ENCODE results near the gene MAN2B1. TPM values are rescaled to one million over a fixed set of nuclear protein-coding genes. Genes with fewer than 3 reads are reported as not detected.
"Not testable (repeated sequence)": the region's sequence is repeated elsewhere in the genome, so short reads cannot be mapped to it uniquely, and the experiment has no call there.

Gene MAN2B1
- total RNA-seq, 1 donor from 2014 or later = 105 TPM

DNA sequence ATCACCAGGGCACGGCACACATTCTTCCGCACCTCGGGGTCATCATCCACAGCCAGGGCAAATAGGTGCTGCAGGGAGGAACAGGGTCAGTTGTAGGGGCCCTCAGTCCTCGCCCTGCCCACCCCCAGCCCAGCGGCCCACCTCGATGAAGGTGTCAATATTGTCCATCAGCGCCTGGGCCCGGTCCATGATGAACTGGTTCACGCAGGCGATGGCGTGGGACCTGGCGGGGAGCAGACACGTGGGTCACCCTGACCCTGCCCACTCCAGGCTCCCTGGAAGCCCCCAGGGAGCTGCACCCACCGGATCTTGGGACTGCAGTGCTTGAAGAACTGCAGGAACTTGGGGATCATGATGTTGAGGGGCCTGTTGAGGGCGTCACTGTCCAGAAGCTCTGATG lies 48.6 kb upstream of the MAN2B1 start:
- H3K27ac Mint-ChIP-seq (ENCODE audit: unreplicated experiment) = no peak overlapping the region
- H3K9me3 ChIP-seq (ENCODE audit: insufficient read depth, low read depth, low read length) = no peaks in the 10 kb centered on the region
- H3K27me3 ChIP-seq (ENCODE audit: insufficient read depth, low read length) = no peaks in the 10 kb centered on the region
- H3K9ac ChIP-seq (ENCODE audit: low read length) = no peak overlapping the region
- H3K79me2 ChIP-seq (ENCODE audit: insufficient read depth, low read length) = peaks cover 69% of the 10 kb centered on the region
- no peak overlapping the region for H3K4me3 ChIP-seq (ENCODE audit: insufficient read depth, low read depth, low read length)
- peaks cover 34% of the 10 kb centered on the region for H3K36me3 ChIP-seq (ENCODE audit: insufficient read depth, low read length)
- no peak overlapping the region for H2AFZ ChIP-seq (ENCODE audit: low read depth, low read length)
- no peak for FAIRE-seq
- H3K27ac ChIP-seq (ENCODE audit: low read depth, low read length) = no peak overlapping the region
- no peaks in the 10 kb centered on the region for H3K27me3 Mint-ChIP-seq (ENCODE audit: low read depth, unreplicated experiment)
- DNase-seq (ENCODE audit: low read depth) = no peak
- peaks cover 2% of the 10 kb centered on the region for H3K4me1 Mint-ChIP-seq (ENCODE audit: low read depth, unreplicated experiment)
- TF ChIP-seq, protein P1, sequence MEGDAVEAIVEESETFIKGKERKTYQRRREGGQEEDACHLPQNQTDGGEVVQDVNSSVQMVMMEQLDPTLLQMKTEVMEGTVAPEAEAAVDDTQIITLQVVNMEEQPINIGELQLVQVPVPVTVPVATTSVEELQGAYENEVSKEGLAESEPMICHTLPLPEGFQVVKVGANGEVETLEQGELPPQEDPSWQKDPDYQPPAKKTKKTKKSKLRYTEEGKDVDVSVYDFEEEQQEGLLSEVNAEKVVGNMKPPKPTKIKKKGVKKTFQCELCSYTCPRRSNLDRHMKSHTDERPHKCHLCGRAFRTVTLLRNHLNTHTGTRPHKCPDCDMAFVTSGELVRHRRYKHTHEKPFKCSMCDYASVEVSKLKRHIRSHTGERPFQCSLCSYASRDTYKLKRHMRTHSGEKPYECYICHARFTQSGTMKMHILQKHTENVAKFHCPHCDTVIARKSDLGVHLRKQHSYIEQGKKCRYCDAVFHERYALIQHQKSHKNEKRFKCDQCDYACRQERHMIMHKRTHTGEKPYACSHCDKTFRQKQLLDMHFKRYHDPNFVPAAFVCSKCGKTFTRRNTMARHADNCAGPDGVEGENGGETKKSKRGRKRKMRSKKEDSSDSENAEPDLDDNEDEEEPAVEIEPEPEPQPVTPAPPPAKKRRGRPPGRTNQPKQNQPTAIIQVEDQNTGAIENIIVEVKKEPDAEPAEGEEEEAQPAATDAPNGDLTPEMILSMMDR (IDR thresholded peaks at IDR 0.05; ENCODE audit: insufficient read depth, low read depth, low read length) = no peak
- no peak for TF ChIP-seq EZH2 (IDR thresholded peaks at IDR 0.05; ENCODE audit: insufficient read depth, low read length)
- H3K4me3 Mint-ChIP-seq (ENCODE audit: unreplicated experiment) = no peak overlapping the region
- no peaks in the 10 kb centered on the region for H3K9me3 Mint-ChIP-seq (ENCODE audit: unreplicated experiment)
- H4K20me1 ChIP-seq (ENCODE audit: insufficient read depth, low read length) = peaks cover 68% of the 10 kb centered on the region
- no peak overlapping the region for H3K4me2 ChIP-seq (ENCODE audit: low read length)
- H3K36me3 Mint-ChIP-seq (ENCODE audit: low read depth, unreplicated experiment) = peaks cover 18% of the 10 kb centered on the region
- peaks cover 7% of the 10 kb centered on the region for H3K4me1 ChIP-seq (ENCODE audit: insufficient read depth, low read length)

DNA sequence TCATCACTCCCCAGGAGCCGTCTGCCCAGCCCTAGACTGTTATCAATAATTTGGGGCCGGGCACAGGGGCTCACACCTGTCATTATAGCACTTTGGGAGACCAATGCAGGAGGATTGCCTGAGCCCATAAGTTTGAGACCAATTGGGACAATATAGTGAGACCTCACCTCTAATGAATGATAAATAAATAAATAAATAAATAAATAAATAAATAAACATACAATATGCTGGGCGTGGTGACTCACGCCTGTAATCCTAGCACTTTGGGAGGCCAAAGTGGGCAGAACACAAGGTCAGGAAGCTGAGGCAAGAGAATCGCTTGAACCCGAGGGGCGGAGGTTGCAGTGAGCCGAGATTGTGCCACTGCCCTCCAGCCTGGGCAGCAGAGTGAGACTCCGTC lies 46.8 kb upstream of the MAN2B1 start:
- H3K4me2 ChIP-seq (ENCODE audit: low read length); H3K27ac ChIP-seq (ENCODE audit: low read depth, low read length); H3K27ac Mint-ChIP-seq (ENCODE audit: unreplicated experiment); H3K9me3 ChIP-seq (ENCODE audit: insufficient read depth, low read depth, low read length); H3K27me3 Mint-ChIP-seq (ENCODE audit: low read depth, unreplicated experiment); H3K4me3 Mint-ChIP-seq (ENCODE audit: unreplicated experiment); FAIRE-seq; H3K9ac ChIP-seq (ENCODE audit: low read length); H3K36me3 Mint-ChIP-seq (ENCODE audit: low read depth, unreplicated experiment); H3K4me1 ChIP-seq (ENCODE audit: insufficient read depth, low read length); H3K4me1 Mint-ChIP-seq (ENCODE audit: low read depth, unreplicated experiment); H3K9me3 Mint-ChIP-seq (ENCODE audit: unreplicated experiment); H3K27me3 ChIP-seq (ENCODE audit: insufficient read depth, low read length); H3K4me3 ChIP-seq (ENCODE audit: insufficient read depth, low read depth, low read length); DNase-seq (ENCODE audit: low read depth); H2AFZ ChIP-seq (ENCODE audit: low read depth, low read length): not testable (repeated sequence)
- H3K79me2 ChIP-seq (ENCODE audit: insufficient read depth, low read length) = peaks cover 54% of the 10 kb centered on the region
- peaks cover 37% of the 10 kb centered on the region for H3K36me3 ChIP-seq (ENCODE audit: insufficient read depth, low read length)
- peaks cover 57% of the 10 kb centered on the region for H4K20me1 ChIP-seq (ENCODE audit: insufficient read depth, low read length)

DNA sequence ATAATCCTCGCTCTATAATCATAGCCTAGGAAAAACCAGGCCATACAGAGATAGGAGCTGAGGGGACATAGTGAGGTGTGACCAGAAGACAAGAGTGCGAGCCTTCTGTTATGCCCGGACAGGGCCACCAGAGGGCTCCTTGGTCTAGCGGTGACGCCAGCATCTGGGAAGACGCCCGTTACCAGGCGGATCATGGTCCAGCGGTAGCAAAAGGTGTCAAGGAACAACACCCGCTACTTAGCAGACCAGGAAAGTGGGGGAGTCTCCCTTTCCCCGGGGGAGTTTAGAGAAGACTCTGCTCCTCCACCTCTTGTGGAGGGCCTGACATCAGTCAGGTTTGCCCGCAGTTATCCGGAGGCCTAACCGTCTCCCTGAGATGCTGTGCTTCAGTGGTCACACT lies 45.5 kb upstream of the MAN2B1 start:
- H3K36me3 Mint-ChIP-seq (ENCODE audit: low read depth, unreplicated experiment); H3K27ac ChIP-seq (ENCODE audit: low read depth, low read length); H3K4me3 Mint-ChIP-seq (ENCODE audit: unreplicated experiment); H2AFZ ChIP-seq (ENCODE audit: low read depth, low read length); DNase-seq (ENCODE audit: low read depth); FAIRE-seq; H3K9ac ChIP-seq (ENCODE audit: low read length); H3K27ac Mint-ChIP-seq (ENCODE audit: unreplicated experiment); H3K4me1 Mint-ChIP-seq (ENCODE audit: low read depth, unreplicated experiment); H3K4me2 ChIP-seq (ENCODE audit: low read length); H3K4me3 ChIP-seq (ENCODE audit: insufficient read depth, low read depth, low read length); H3K27me3 Mint-ChIP-seq (ENCODE audit: low read depth, unreplicated experiment); H3K9me3 ChIP-seq (ENCODE audit: insufficient read depth, low read depth, low read length); H3K9me3 Mint-ChIP-seq (ENCODE audit: unreplicated experiment); H3K4me1 ChIP-seq (ENCODE audit: insufficient read depth, low read length); H3K27me3 ChIP-seq (ENCODE audit: insufficient read depth, low read length): not testable (repeated sequence)
- peaks cover 47% of the 10 kb centered on the region for H4K20me1 ChIP-seq (ENCODE audit: insufficient read depth, low read length)
- H3K79me2 ChIP-seq (ENCODE audit: insufficient read depth, low read length) = peaks cover 42% of the 10 kb centered on the region
- peaks cover 38% of the 10 kb centered on the region for H3K36me3 ChIP-seq (ENCODE audit: insufficient read depth, low read length)

DNA sequence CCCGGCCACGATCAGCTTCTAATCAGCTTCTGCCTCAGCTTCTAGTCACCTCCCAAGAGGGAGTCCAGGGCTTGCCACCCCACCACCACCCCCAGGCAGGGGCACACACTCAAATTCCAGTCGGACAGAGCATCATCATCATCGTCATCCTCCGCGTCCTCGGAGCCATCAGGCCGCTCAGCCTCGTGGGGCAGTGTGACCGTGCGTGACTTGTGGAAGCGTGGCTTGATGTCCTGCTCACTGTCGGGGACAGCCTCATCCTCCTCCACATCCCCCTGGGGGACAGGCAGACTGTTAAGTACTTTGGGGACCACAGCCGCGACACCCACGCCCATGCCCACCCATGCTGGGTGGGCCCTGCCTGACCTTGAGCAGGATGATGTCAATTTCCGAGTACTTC lies 44.6 kb upstream of the MAN2B1 start:
- H3K36me3 Mint-ChIP-seq (ENCODE audit: low read depth, unreplicated experiment) = peaks cover 3% of the 10 kb centered on the region
- H3K79me2 ChIP-seq (ENCODE audit: insufficient read depth, low read length) = peaks cover 34% of the 10 kb centered on the region
- H3K27me3 Mint-ChIP-seq (ENCODE audit: low read depth, unreplicated experiment) = no peaks in the 10 kb centered on the region
- FAIRE-seq = no peak
- no peak overlapping the region for H3K4me3 Mint-ChIP-seq (ENCODE audit: unreplicated experiment)
- H3K4me2 ChIP-seq (ENCODE audit: low read length) = no peak overlapping the region
- H3K27ac ChIP-seq (ENCODE audit: low read depth, low read length) = no peak overlapping the region
- TF ChIP-seq, protein P1 (IDR thresholded peaks at IDR 0.05; ENCODE audit: insufficient read depth, low read depth, low read length) = no peak
- no peak for TF ChIP-seq EZH2 (IDR thresholded peaks at IDR 0.05; ENCODE audit: insufficient read depth, low read length)
- H3K4me1 ChIP-seq (ENCODE audit: insufficient read depth, low read length) = no peaks in the 10 kb centered on the region
- peaks cover 37% of the 10 kb centered on the region for H3K36me3 ChIP-seq (ENCODE audit: insufficient read depth, low read length)
- no peaks in the 10 kb centered on the region for H3K4me1 Mint-ChIP-seq (ENCODE audit: low read depth, unreplicated experiment)
- no peaks in the 10 kb centered on the region for H3K9me3 ChIP-seq (ENCODE audit: insufficient read depth, low read depth, low read length)
- H3K9ac ChIP-seq (ENCODE audit: low read length) = no peak overlapping the region
- H3K27ac Mint-ChIP-seq (ENCODE audit: unreplicated experiment) = no peak overlapping the region
- no peaks in the 10 kb centered on the region for H3K9me3 Mint-ChIP-seq (ENCODE audit: unreplicated experiment)
- peaks cover 42% of the 10 kb centered on the region for H4K20me1 ChIP-seq (ENCODE audit: insufficient read depth, low read length)
- DNase-seq (ENCODE audit: low read depth) = no peak
- no peak overlapping the region for H3K4me3 ChIP-seq (ENCODE audit: insufficient read depth, low read depth, low read length)
- H2AFZ ChIP-seq (ENCODE audit: low read depth, low read length) = no peak overlapping the region
- H3K27me3 ChIP-seq (ENCODE audit: insufficient read depth, low read length) = no peaks in the 10 kb centered on the region
